ENCODE results near the gene VAV3. TPM values are rescaled to one million over a fixed set of nuclear protein-coding genes. Genes with fewer than 3 reads are reported as not detected.

Gene VAV3
- total RNA-seq (2021): 7.7 to 10.0 TPM (median 8.3 TPM) in 3 replicates
- Bru-seq, nascent RNA: percentile 63 among the genes with signal in this experiment
- long read RNA-seq, experiment 1, full-length matches to known transcripts: 11 of 23 reads
- long read RNA-seq, experiment 1, partial matches to known transcripts: 3 of 23 reads
- long read RNA-seq, experiment 1, other reads (novel, unspliced or antisense): 9 of 23 reads
- long read RNA-seq, experiment 2, full-length matches to known transcripts: 2 of 8 reads
- long read RNA-seq, experiment 2, partial matches to known transcripts: 1 of 8 reads
- long read RNA-seq, experiment 2, other reads (novel, unspliced or antisense): 5 of 8 reads
- long read RNA-seq, experiment 3: 0 reads

- peak; percentile 86 for DNase-seq (ENCODE audit: low spot score)
- H3K9me3 Mint-ChIP-seq: no peaks in the 10 kb centered on the region
- ChIA-PET CTCF (interaction anchor here (0.9 to 3.3 kb wide), 15 partner anchors 9 to 678 kb away, joined by 3 to 26 read pairs (median 4); no protein-coding TSS in a partner anchor), POLR2A (interaction anchor here (0.8 to 1.1 kb wide), 2 partner anchors 11 to 183 kb away, joined by 3 to 4 read pairs; no protein-coding TSS in a partner anchor)
- H3K27me3 Mint-ChIP-seq (ENCODE audit: low read depth): peaks cover 17% of the 10 kb centered on the region
- no peaks in the 10 kb centered on the region for H3K36me3 Mint-ChIP-seq
- H3K4me3 Mint-ChIP-seq: peak within 1 kb of the TSS; percentile 91
- peak; percentile 68 for ATAC-seq
- H3K4me1 Mint-ChIP-seq: peaks cover 20% of the 10 kb centered on the region
- TF ChIP-seq MAX (CRISPR knock-in tag; IDR thresholded peaks at IDR 0.05) (peak; percentile 17; the same call in 1 of the 2 replicates), SMAD3 (CRISPR knock-in tag; IDR thresholded peaks at IDR 0.05; ENCODE audit: borderline replicate concordance) (no peak), ZNF121 (CRISPR knock-in tag; IDR thresholded peaks at IDR 0.05) (peak; percentile 68), FOXP4 (CRISPR knock-in tag; IDR thresholded peaks at IDR 0.05) (peak; percentile 42; the same call in 1 of the 2 replicates), TP53 (CRISPR knock-in tag; IDR thresholded peaks at IDR 0.05) (0 out of 2 replicates have a peak, but pooled peaks have one; percentile 30)
- H3K27ac Mint-ChIP-seq: peak within 1 kb of the TSS; percentile 95
These were observed at the start of gene VAV3 for GRCh38 chr1:107965110-107965991. Gene VAV3 (minus strand): TSS chr1:107965180. CDS start chr1:107964869, 311 bp downstream.

GRCh38 chr1:108012553-108012952 lies 47.6 kb upstream of the VAV3 start:
- no peak overlapping the region for H3K4me3 Mint-ChIP-seq
- ATAC-seq: no peak
- no peak overlapping the region for H3K27ac Mint-ChIP-seq
- H3K27me3 Mint-ChIP-seq (ENCODE audit: low read depth): no peaks in the 10 kb centered on the region
- H3K9me3 Mint-ChIP-seq: no peaks in the 10 kb centered on the region
- ChIA-PET POLR2A (no interaction called here), CTCF (interaction anchor here (1.2 kb wide), 1 partner anchor 15 kb away, joined by 3 read pairs; no protein-coding TSS in a partner anchor)
- H3K36me3 Mint-ChIP-seq: no peaks in the 10 kb centered on the region
- no peak for DNase-seq (ENCODE audit: low spot score)
- no peak for TF ChIP-seq GTF2I (CRISPR knock-in tag; conservative IDR thresholded peaks at IDR 0.05)
- TF ChIP-seq FOXP1 (CRISPR knock-in tag; IDR thresholded peaks at IDR 0.05; ENCODE audit: borderline replicate concordance): no peak
- TF ChIP-seq ATF6 (CRISPR knock-in tag; IDR thresholded peaks at IDR 0.05): no peak
- no peak for TF ChIP-seq SMAD3 (CRISPR knock-in tag; IDR thresholded peaks at IDR 0.05; ENCODE audit: borderline replicate concordance)
- no peak for TF ChIP-seq ATF3 (CRISPR knock-in tag; conservative IDR thresholded peaks at IDR 0.05)
- TF ChIP-seq PRRX2 (CRISPR knock-in tag; IDR thresholded peaks at IDR 0.05): no peak
- TF ChIP-seq FOXK1 (CRISPR knock-in tag; IDR thresholded peaks at IDR 0.05): no peak
- no peak for TF ChIP-seq ZNF281 (CRISPR knock-in tag; IDR thresholded peaks at IDR 0.05)
- TF ChIP-seq TCF7 (CRISPR knock-in tag; IDR thresholded peaks at IDR 0.05; ENCODE audit: low read depth): no peak
- no peak for TF ChIP-seq ETV6 (CRISPR knock-in tag; IDR thresholded peaks at IDR 0.05)
- no peak for TF ChIP-seq ATF2 (CRISPR knock-in tag; IDR thresholded peaks at IDR 0.05; ENCODE audit: borderline replicate concordance, low read depth)
- TF ChIP-seq ZNF423 (CRISPR knock-in tag; IDR thresholded peaks at IDR 0.05): no peak
- no peak for TF ChIP-seq ZNF219 (CRISPR knock-in tag; IDR thresholded peaks at IDR 0.05; ENCODE audit: borderline replicate concordance)
- TF ChIP-seq ZNF396 (CRISPR knock-in tag; IDR thresholded peaks at IDR 0.05; ENCODE audit: borderline replicate concordance): no peak
- no peak for TF ChIP-seq ZMAT4 (CRISPR knock-in tag; IDR thresholded peaks at IDR 0.05)
- H3K4me1 Mint-ChIP-seq: peaks cover 9% of the 10 kb centered on the region

All from WTC11 (cell line).